A549 (cell line): ENCODE results near the gene CCDC85A. TPM values are rescaled to one million over a fixed set of nuclear protein-coding genes. Genes with fewer than 3 reads are reported as not detected.

Experiments
- ATAC-seq, 2 experiments: fragments of 200-7000 bp in 1 of 2; fragments of >200 bp in 1 of 2; cut with Nextera tagmentation in 1 of 2; cut with Tn5 transposase in 1 of 2; 3 replicates each; pipeline versions ENCODE4 v1.8.0 to v1.9.1; 2018 to 2020; ENCODE audit warnings: mild to moderate bottlenecking in 1 of 2, moderate library complexity in 1 of 2
- CTCF ChIA-PET: fragments of 300-600 bp; sonication (Branson Sonifier 250); formaldehyde crosslinking; extraction: SDS; loops from one replicate; lab custom pipeline; 2021; ENCODE audit warnings: antibody characterized with exemption, inconsistent platforms; lab: Yijun Ruan, JAX
- POLR2A ChIA-PET: fragments of 350-600 bp; formaldehyde crosslinking; extraction: SDS; loops from one replicate; lab custom pipeline; 2021; ENCODE audit warnings: antibody characterized with exemption, inconsistent platforms; lab: Yijun Ruan, JAX
- DNase-seq, 2 experiments: peaks; one replicate each; pipeline versions ENCODE4 v3.0.0 to v3.0.0-alpha.2; 2011 to 2016; ENCODE audit warnings: low read depth in 1 of 2, low spot score in 1 of 2
- FAIRE-seq: peaks from 2 replicates; lab custom pipeline; 2011; peaks lifted over from hg19 to GRCh38; lab: Jason Lieb, UNC
- H3K27ac ChIP-seq, 2 experiments: fragments of >200 bp; sonication (Bioruptor Twin); formaldehyde crosslinking; 3 replicates each; pipeline ENCODE4 v1.5.1; 2016 to 2017
- H3K4me1 ChIP-seq: fragments of >200 bp; sonication (Bioruptor Twin); formaldehyde crosslinking; 3 replicates; pipeline ENCODE4 v1.6.1; 2016
- H3K4me2 ChIP-seq: fragments of >200 bp; sonication (Bioruptor Twin); formaldehyde crosslinking; 3 replicates; pipeline ENCODE4 v1.6.1; 2016
- H3K4me3 ChIP-seq: fragments of >200 bp; sonication (Bioruptor Twin); formaldehyde crosslinking; 3 replicates; pipeline ENCODE4 v1.5.1; 2016
- H3K9me3 ChIP-seq: fragments of >200 bp; sonication (Bioruptor Twin); formaldehyde crosslinking; 3 replicates; pipeline ENCODE4 v1.6.1; 2016
- BHLHE40 ChIP-seq: IDR thresholded peaks from 2 replicates; pipeline ENCODE4 v1.6.1; 2012; ENCODE audit warnings: low read depth, low read length, inconsistent platforms
- CBX2 ChIP-seq: fragments of 200-600 bp; sonication (generic); IDR thresholded peaks from 2 replicates; pipeline ENCODE4 v1.6.1; 2016; ENCODE audit warnings: low read depth, mild to moderate bottlenecking, borderline replicate concordance
- CBX8 ChIP-seq: fragments of 200-600 bp; sonication (generic); IDR thresholded peaks from 2 replicates; pipeline ENCODE4 v1.6.1; 2016
- CEBPB ChIP-seq, 2 experiments: fragments of >200 bp in 1 of 2; sonication (Bioruptor Twin) in 1 of 2; formaldehyde crosslinking in 1 of 2; IDR thresholded peaks; 2 replicates each; pipeline ENCODE4 v1.6.1; 2012 to 2016
- CHD2 ChIP-seq: fragments of 150-350 bp; IDR thresholded peaks from 2 replicates; pipeline ENCODE4 v1.6.1; 2014; ENCODE audit warnings: low read length; ENCODE audit not compliant: partially characterized antibody
- CHD4 ChIP-seq: fragments of 200-600 bp; sonication (generic); IDR thresholded peaks from 2 replicates; pipeline ENCODE4 v1.6.1; 2016; ENCODE audit warnings: antibody characterized with exemption, mild to moderate bottlenecking, borderline replicate concordance
- EHMT2 ChIP-seq: fragments of 200-600 bp; sonication (generic); IDR thresholded peaks from 2 replicates; pipeline ENCODE4 v1.6.1; 2016; ENCODE audit warnings: antibody characterized with exemption, low read depth, mild to moderate bottlenecking, moderate library complexity
- FOSB ChIP-seq: fragments of 250-450 bp; sonication (Bioruptor Pico); IDR thresholded peaks from 2 replicates; pipeline ENCODE4 v1.5.0; 2020; ENCODE audit warnings: mild to moderate bottlenecking, moderate library complexity
- FOSL2 ChIP-seq, 2 experiments: fragments of 450-650 bp in 1 of 2; fragments of >200 bp in 1 of 2; sonication (Bioruptor Twin) in 1 of 2; formaldehyde crosslinking; IDR thresholded peaks; 2 replicates each; pipeline versions ENCODE4 v1.5.0 to v1.6.1; 2016 to 2020; ENCODE audit warnings: mild to moderate bottlenecking in 1 of 2, moderate library complexity in 1 of 2
- FOXS1 ChIP-seq: fragments of 250-450 bp; sonication (Bioruptor Pico); IDR thresholded peaks from 2 replicates; pipeline ENCODE4 v1.5.0; 2020; ENCODE audit warnings: mild to moderate bottlenecking, moderate library complexity
- JUNB ChIP-seq: fragments of >200 bp; sonication (Bioruptor Twin); formaldehyde crosslinking; IDR thresholded peaks from 2 replicates; pipeline ENCODE4 v1.6.1; 2016
- KDM1A ChIP-seq: fragments of 200-600 bp; sonication (generic); IDR thresholded peaks from 2 replicates; pipeline ENCODE4 v1.6.1; 2016; ENCODE audit warnings: low read depth, mild to moderate bottlenecking
- KDM5A ChIP-seq: fragments of 200-600 bp; sonication (generic); IDR thresholded peaks from 2 replicates; pipeline ENCODE4 v1.6.1; 2016; ENCODE audit warnings: antibody characterized with exemption, mild to moderate bottlenecking
- MYC ChIP-seq: IDR thresholded peaks from 2 replicates; pipeline ENCODE4 v1.6.1; 2012; ENCODE audit warnings: mild to moderate bottlenecking, inconsistent platforms, low read length, improper control_type of control experiment, borderline replicate concordance
- NPAS2 ChIP-seq: fragments of 250-450 bp; sonication (Bioruptor Pico); IDR thresholded peaks from 2 replicates; pipeline ENCODE4 v1.8.0; 2022; ENCODE audit warnings: mild to moderate bottlenecking, moderate library complexity, borderline replicate concordance
- POLR2A ChIP-seq: IDR thresholded peaks from 2 replicates; pipeline ENCODE4 v1.6.1; 2012; ENCODE audit warnings: mild to moderate bottlenecking, low read length
- POLR2AphosphoS2 ChIP-seq: conservative IDR thresholded peaks from 2 replicates; pipeline ENCODE4 v1.6.1; 2012; ENCODE audit warnings: low read length, improper control_type of control experiment, inconsistent platforms
- RARB ChIP-seq: fragments of 250-450 bp; sonication (Bioruptor Pico); IDR thresholded peaks from 2 replicates; pipeline ENCODE4 v1.8.0; 2021; ENCODE audit warnings: mild to moderate bottlenecking, moderate library complexity
- RFX5 ChIP-seq: fragments of 450-650 bp; IDR thresholded peaks from 2 replicates; pipeline ENCODE4 v1.7.1; 2014; ENCODE audit warnings: antibody characterized with exemption, mild to moderate bottlenecking, moderate library complexity
- TP53 ChIP-seq: fragments of 250-450 bp; sonication (Bioruptor Pico); IDR thresholded peaks from 2 replicates; pipeline ENCODE4 v1.5.0; 2021; ENCODE audit warnings: mild to moderate bottlenecking, moderate library complexity
- WGBS: methylation state at CpG from one replicate; pipeline ENCODE4 v1.1.6; 2017; ENCODE audit errors: missing lambda C conversion rate; 5-methylcytosine and 5-hydroxymethylcytosine counted together
- polyA plus RNA-seq, 4 experiments: library from polyadenylated mRNA; depleted of rRNA in 3 of 4; stranded (reverse); fragments of >200 nt; fragmentation: RNase III in 1 of 4; extraction: RNeasy Plus Mini Kit Qiagen cat#74134 plus additional on column Dnase treatment in 1 of 4; gene quantifications; 2 replicates in 3 of 4; 3 replicates in 1 of 4; pipeline ENCODE4 v1.2.3, GENCODE V29; 2011 to 2017
- TF ChIP-seq, protein P1 (sequence below): IDR thresholded peaks from 2 replicates; pipeline ENCODE4 v1.6.1; 2012
- TF ChIP-seq, protein P2 (sequence below): fragments of 200-600 bp; sonication (generic); IDR thresholded peaks from 2 replicates; pipeline ENCODE4 v1.6.1; 2016; ENCODE audit warnings: antibody characterized with exemption, mild to moderate bottlenecking, moderate library complexity

The CCDC85A gene
- polyA plus RNA-seq, 2 of the 4 experiments (the other 2 are of a cell fraction): 0.05 to 0.30 TPM

DNA sequence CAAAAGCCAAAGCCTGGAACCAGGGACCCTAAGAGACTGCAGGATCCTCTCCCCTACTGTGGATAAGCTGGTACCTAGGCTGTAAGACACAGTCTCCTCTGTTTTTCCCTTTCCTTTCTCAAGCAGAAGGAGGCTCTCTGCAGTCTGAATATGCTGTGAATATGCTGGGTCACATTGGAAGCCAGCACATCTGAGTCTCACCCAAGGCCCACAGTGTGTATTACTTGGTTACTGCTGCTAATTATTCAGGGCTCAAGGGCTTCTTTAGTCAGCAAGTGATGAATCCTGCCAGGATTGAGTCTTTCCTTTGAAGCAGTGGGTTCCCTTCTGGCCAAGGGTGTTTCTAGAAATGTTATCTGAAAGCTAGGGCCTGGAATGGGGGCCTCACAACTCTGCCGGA, 60.7 kb downstream of the CCDC85A start (continued):
- TF ChIP-seq EHMT2 (no peak), POLR2AphosphoS2 (no peak), POLR2A (no peak), KDM5A (no peak), CHD4 (no peak)

GRCh38 chr2:56244911-56245530, 61.2 kb downstream of the CCDC85A start:
- FAIRE-seq (no peak), DNase-seq (no peak), ATAC-seq (no peak; a peak in 1 of 6 replicates)
- no peak overlapping the region for H3K4me2 ChIP-seq
- WGBS: 36% methylated on average over 1 of the region's 1 CpG
- no peaks in the 10 kb centered on the region for H3K4me1 ChIP-seq
- ChIA-PET CTCF (no interaction called here), POLR2A (no interaction called here)
- H3K4me3 ChIP-seq: no peak overlapping the region
- H3K9me3 ChIP-seq: no peaks in the 10 kb centered on the region
- no peak overlapping the region for H3K27ac ChIP-seq
- TF ChIP-seq TP53: no peak
- TF ChIP-seq BHLHE40: no peak
- no peak for TF ChIP-seq MYC
- TF ChIP-seq FOSB: no peak
- TF ChIP-seq RARB (CRISPR knock-in tag): no peak
- TF ChIP-seq, protein P1, sequence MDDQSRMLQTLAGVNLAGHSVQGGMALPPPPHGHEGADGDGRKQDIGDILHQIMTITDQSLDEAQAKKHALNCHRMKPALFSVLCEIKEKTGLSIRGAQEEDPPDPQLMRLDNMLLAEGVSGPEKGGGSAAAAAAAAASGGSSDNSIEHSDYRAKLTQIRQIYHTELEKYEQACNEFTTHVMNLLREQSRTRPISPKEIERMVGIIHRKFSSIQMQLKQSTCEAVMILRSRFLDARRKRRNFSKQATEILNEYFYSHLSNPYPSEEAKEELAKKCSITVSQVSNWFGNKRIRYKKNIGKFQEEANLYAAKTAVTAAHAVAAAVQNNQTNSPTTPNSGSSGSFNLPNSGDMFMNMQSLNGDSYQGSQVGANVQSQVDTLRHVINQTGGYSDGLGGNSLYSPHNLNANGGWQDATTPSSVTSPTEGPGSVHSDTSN: no peak
- TF ChIP-seq EHMT2: no peak
- no peak for TF ChIP-seq CBX2
- TF ChIP-seq FOXS1: no peak
- TF ChIP-seq CHD4: no peak
- TF ChIP-seq NPAS2 (CRISPR knock-in tag): no peak
- no peak for TF ChIP-seq CBX8
- no peak for TF ChIP-seq JUNB
- no peak for TF ChIP-seq RFX5
- TF ChIP-seq FOSL2 (IDR thresholded peaks at IDR 0.05): no peak
- TF ChIP-seq FOSL2 (CRISPR knock-in tag; IDR thresholded peaks at IDR 0.05): no peak
- TF ChIP-seq KDM1A: no peak
- TF ChIP-seq, protein P2, sequence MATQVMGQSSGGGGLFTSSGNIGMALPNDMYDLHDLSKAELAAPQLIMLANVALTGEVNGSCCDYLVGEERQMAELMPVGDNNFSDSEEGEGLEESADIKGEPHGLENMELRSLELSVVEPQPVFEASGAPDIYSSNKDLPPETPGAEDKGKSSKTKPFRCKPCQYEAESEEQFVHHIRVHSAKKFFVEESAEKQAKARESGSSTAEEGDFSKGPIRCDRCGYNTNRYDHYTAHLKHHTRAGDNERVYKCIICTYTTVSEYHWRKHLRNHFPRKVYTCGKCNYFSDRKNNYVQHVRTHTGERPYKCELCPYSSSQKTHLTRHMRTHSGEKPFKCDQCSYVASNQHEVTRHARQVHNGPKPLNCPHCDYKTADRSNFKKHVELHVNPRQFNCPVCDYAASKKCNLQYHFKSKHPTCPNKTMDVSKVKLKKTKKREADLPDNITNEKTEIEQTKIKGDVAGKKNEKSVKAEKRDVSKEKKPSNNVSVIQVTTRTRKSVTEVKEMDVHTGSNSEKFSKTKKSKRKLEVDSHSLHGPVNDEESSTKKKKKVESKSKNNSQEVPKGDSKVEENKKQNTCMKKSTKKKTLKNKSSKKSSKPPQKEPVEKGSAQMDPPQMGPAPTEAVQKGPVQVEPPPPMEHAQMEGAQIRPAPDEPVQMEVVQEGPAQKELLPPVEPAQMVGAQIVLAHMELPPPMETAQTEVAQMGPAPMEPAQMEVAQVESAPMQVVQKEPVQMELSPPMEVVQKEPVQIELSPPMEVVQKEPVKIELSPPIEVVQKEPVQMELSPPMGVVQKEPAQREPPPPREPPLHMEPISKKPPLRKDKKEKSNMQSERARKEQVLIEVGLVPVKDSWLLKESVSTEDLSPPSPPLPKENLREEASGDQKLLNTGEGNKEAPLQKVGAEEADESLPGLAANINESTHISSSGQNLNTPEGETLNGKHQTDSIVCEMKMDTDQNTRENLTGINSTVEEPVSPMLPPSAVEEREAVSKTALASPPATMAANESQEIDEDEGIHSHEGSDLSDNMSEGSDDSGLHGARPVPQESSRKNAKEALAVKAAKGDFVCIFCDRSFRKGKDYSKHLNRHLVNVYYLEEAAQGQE: no peak
- TF ChIP-seq CHD2: no peak
- no peak for TF ChIP-seq CEBPB (IDR thresholded peaks at IDR 0.05)
